ENCODE measurements around the gene FCAMR.

Gene FCAMR

DNA sequence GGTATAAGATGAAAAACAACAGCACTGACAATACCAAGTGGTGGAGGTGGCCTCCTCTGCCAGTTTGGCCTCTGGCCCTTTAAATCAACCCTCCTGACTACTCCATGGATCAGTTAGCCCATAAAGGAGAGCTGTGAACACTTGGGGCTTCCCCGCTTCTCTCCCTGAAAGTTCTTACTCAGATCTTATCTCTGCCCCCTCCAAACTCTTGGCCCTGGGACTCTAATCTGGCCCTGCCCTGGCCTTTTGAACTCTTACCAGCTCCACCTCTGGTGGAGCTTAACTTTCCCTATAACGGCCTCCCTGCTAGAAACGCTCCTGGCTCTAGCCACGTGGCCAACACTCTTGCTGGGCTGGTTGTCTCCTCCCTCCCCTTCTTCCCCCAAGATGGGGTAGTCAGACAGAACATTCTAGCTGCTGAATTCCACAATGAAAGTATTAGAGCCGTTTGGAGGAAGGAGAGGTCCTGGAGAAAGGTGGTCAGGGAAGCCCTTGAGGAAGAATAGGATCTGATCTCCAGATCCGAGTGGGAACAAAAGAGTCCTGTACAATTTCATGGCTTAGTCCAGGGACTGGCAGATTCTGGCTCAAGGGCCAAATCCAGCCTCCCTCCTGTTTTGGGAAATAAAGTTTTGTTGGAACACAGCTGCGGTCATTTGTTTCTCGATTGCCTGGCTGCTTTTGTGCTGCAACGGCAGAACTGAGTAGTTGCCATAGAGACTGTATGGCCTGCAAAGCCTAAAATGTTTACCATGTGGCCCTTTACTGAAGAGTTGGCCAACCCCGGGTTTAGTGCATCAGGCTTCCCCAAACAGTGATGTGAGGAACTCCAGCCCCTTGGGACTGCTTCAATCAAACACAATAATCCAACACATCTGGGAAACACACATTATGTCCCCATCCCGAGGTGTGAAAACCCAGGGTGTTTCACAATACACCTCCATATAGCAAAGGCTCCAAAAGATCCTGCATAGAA, 14.5 kb downstream of the FCAMR start:
- no peak for DNase-seq

DNA sequence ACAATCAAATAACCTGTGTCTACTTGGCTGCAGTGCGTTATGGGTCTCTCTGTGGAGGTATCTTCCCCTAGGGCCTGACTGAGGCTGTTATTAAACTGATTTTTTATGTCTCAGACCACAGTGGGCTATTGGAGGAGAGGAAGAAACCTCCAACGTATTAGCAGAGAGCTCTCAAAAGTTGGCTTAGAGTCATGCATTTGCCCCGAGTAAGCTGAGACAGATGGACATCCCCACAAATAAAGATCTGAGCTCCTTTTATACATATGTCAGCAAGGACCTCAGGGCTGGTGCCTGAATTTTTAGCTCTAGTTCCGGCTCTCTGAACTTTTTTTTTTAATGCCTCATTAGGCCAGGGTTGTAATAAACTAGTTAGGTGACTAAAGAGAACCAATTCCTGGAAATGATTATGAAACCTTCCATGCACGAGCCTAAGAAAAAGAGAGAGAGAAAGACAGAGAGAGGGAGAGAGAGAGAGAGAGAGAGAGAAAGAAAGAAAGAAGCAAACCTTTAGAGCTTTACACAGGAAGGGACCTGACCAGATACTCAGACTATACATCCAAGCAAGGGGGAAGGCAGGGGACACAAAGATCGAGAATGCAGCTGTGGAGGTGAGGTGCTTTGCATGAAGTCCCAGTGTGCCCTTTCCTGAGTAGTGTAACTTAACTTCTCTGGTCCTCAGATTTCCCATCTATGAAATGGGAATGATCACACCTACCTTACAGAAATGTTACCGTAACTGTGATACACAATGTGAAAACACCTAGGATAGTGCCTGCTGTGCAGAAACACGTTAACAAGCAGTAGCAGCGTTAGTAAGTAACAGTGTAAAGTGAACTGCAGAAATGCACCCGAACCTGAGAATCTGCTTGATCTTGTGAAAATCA, 15.6 kb downstream of the FCAMR start:
- DNase-seq: no peak

DNA sequence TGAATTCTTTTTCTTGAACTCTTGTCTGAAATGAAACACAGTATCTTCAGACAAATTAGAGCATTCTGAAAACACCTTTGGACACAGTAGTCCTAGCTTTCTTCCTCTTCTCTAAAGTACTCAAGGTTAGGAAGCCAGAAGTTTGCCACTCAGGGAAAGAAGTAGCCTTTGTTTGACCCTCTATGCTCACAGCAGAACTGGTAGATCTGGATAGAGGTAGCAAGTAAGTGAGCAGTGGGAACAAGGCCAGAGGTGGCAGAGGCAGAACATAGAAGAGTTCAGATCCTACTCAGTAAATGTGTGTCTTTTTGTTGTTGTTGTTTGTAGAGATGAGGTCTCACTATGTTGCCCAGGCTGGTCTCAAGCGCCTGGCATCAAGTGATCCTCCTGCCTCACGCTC, 16.6 kb downstream of the FCAMR start:
- DNase-seq: no peak

DNA sequence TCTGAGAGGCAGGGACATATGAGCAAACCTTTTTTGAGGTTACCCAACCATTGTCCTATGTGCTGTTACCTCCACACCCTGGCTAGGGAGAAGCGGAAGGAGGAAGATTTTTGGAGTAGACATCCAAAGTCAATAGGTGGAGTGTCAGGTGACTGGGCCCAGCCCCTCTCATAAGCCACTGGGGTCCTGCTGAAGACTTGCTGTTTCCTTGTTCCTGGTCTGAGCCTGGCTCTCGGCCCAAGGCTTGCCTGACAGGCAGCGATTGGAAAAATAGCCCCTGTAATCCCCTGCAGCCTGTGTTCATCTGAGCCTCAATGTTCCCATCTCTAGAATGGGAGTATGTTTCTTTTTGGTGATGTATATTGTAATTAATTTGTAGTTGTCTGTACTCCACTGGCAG, 17.1 kb downstream of the FCAMR start:
- no peak for DNase-seq

DNA sequence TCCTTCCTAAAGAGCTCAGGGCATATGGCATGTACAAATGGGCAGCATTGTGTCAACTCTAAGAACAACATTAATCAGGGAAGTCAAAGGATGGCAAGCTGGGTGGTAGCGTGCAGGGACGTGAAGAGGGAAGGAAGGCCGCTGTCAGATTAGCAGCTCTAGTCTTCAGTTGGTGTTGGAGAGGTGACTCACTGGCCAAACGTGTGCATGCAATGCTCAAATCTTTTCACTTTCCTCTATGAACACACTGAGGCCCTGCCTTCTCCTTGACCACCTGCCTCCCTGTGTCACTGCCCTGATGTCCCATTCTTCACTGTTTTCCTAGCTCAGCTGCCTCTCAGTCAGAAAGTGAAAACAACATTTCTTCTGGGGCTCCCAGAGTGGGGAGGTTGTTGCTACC, 18.1 kb downstream of the FCAMR start:
- DNase-seq: no peak

DNA sequence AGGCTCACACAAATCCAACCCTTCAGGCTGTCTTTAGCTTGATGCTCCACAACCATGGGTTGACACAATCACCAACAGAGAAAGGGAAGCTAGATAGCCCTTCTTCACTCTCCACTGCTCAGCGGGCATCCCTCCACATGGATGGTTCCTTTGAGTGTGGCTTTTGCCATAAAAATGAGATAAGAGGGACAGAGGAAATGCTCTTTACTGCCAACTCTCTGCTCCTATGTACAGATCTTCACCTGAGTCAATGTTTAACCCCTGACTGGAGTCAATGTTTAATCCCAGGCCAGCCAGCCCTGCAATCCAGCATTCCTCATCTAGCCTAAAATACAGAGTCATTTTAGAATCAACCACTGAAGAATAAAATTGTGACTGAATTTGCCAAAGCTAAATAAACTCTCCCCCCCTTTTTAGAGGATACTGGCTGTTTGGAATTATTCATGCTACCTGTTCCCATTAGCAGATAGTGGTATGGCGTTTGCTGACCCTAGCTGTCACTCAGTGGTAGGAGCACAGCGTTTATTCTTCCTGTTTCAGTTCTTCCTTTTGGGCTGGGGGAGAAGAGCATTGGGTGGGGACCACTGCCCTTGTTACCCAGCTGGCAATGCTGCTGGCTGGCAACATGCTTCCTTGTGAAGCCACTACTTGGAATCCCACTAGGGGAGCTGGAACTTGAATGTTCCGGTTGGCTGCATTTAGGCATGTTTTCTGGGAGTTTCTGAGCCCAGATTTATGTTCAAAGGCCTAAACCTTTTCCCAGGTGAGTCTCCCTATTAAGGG, 18.8 kb downstream of the FCAMR start:
- DNase-seq: no peak

DNA sequence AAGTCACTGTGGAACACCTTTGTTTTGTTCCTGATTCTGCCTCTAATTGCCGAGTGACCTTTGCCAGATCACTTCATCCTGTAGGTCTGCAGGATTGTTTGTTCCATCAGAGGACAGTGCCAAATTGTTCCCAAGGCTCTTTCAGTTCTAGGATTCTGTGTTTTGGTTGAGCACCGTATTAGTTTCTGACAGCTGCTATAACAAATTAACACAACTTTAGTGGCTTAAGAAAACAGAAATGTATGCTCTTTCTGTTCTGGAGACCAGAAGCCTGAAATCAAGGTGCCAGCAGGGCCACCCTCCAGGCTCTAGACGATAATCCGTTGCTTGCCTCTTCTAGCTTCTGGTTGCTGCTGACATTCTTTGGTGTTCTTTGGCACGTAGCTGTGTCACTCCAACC, 20.6 kb downstream of the FCAMR start:
- DNase-seq: no peak

DNA sequence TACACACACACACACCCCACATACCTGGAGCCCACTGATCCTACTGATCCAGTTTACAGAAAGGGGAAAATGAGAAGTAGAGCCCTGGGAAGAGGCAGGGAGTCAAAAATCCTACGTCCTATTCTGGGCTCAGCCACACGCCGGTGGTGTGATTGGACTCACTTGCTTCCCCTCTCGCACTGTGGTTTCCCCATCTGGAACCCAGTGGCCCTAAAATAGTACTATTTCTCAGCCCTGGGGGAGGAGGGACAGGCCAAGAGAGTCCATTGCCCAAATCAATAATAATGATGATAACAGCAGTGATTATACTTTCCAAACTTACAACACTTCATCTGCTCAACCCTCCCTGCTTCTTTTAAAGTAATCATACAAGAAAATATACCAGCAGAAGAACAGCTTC, 21.1 kb downstream of the FCAMR start:
- DNase-seq: no peak

DNA sequence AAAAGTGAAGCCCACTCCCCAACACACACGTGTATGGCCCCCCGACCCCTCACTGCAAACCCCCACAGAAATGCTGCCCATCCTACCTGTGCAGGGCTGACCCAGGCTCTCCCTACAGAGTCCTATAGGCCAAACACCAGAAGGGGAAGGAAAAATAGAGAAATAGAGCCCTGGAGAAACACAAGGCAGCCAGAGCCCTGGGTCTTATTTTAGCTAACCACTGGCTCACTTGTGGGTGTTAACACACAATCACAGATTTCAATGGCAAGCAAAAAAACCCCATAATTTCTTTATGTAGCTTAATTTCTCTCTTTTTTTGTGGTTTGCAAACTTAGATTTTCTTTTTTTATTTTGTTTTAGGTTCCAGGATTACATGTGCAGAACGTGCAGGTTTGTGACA, 23.0 kb downstream of the FCAMR start:
- DNase-seq: no peak

DNA sequence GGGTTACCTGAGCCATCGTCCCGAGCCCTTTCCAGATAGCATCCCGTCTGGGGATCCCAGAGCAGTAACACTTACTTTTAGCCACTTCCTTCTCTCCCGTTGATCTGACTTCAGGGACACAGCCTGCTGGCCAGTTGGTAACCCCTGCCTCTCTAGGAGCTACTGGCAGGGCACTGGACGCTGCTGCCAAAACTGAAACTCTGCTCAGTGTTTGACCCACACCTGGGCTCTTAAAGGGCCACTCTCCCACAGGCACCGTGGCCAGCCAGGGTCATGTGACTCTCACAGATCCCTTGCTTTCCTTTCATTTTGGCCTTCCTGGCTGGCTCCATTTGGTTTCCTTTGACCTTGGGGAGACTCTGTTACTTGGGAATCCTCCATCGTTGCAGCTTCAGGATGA, 24.0 kb downstream of the FCAMR start, which contains the start of gene PIGR:
TSS of gene PIGR (minus strand) at position 206 of the 400 bp plus-strand sequence. CDS start 5,935 bp downstream, outside the sequence.
- no peak for DNase-seq

DNA sequence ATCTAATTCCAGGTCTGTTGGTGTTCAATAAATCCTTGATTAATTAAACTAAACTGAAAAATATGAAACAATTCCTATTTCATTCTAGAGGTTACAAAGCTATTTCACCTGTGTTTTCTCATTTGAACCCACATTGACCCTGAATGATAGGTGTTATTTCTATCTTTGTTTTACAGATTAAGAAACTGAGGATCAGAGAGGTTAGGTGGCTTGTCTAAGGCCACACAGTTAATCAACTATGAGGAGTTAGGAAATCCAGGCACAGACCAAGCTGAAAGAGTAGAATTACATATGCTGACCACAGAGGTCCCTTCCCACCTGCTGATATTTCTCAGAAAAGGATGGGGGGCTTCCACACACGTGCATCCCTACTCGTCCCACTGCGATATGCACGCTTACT, 24.5 kb downstream of the FCAMR start:
- DNase-seq: no peak

DNA sequence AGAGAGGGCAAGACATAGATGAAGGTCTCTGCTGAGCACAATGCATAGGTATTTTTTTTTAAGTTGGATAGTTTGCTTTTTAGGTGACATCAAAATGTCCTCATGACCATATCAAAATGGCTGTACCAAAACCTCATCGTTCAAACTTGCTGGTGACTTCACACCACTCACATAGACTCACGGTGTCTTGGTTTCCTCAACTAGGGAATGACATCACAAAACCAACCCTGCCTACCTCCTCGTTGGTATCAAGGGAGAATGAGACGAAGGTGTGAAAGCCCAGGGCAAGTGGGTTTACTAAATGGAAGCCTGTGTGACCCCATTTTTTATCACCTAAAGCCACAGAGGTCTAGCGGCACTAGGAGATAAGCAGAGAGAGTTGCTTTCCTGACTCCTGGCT, 25.6 kb downstream of the FCAMR start:
- no peak for DNase-seq

DNA sequence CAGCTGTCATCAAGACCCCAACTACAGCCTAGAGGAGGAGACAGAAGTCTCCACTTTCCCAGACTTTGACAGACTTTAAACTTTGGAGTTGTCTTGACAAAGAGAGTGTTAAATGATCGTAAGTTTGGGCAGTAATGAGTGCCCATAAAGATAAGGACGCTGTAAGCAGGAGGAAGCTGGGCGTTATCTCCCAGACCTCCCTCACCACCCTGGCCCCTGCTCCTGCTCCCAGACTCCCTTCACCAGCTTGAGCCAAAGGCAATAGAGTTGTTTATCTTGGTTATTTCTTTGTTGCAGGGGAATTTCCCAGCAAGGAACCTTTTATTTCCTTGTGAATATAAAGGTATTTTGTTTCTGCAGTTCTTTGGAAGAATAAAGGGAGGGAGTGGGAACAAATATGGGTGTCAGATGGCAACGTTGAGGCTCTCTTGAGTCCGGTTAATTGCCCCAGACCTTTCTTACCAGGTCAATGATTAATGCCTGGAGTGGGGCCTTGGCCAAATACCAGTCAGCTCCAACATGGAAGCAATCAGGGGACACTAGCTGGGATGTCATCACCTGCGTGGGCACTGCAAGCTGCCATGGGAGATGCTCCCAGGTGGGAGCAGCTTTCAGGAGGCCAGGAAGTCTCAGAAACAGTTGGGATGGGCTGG, 28.4 kb downstream of the FCAMR start:
- no peak for DNase-seq

DNA sequence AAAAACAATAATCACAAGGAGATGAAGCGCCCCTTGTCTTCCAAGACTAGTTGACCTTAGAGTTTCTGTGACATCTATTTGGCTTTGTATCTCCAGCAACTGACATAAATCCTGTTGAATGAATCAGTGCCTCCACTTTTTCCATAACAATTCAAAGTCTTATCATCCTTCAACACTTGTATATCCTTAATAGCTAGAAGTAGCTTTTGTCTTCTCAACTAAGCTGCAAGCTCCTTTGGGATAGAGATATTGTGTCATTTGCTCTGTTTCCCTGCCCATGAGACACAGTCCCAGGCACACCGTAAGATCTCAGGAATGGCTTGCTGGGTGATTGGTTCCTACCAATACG, 29.7 kb downstream of the FCAMR start:
- no peak for DNase-seq

DNA sequence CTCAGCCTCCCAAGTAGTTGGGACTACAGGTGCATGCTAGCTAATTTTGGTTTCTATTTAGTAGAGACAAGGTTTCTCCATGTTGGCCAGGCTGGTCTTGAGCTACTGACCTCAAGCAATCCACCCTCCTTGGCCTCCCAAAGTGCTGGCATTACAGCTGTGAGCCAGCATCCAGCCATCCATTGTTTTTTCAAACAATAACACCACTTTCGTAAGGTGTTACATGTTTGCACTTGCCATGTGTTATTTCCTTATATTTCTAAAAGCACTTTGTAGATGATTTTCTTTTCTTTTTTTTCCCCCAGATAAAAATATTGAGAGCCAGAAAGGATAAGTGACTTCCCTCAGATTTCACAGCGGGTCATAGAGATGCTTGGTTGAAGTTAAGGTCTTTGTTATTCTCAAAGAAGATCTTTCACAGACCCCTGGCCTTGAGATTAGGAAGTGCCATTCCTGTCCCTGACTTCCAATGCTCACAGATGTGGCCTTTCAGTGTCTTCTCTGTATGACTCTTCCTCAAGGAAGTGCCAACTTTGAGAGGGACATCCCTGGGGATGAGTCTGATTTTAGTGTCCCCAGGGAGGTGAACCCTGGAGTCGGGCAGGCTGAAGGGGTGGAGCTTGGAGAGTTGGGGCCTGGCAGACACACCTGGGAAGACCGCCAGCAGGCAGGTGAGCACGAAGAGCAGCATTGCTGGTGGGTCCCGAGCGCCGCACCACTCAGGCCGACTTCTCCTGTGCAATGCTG, 30.2 kb downstream of the FCAMR start:
- no peak for DNase-seq

DNA sequence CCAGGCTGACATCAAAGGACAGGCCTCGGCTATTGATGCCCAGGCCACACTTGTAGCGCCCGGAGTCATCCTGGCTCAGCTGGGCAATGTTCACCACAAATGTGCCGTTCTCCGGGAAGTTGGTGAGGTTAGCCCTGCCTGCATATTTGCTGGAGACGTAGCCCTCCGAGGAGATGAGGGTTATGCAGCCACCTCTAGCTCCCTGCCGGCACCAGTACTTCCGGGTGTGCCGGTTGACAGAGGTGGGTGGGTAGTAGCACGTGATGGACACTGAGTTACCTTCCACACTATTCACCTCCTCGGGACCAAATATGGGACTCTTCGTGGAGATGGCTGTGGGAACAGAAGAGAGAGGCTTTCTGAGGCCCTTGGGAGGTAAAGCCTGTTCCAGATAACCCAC, 31.1 kb downstream of the FCAMR start:
- DNase-seq: no peak

DNA sequence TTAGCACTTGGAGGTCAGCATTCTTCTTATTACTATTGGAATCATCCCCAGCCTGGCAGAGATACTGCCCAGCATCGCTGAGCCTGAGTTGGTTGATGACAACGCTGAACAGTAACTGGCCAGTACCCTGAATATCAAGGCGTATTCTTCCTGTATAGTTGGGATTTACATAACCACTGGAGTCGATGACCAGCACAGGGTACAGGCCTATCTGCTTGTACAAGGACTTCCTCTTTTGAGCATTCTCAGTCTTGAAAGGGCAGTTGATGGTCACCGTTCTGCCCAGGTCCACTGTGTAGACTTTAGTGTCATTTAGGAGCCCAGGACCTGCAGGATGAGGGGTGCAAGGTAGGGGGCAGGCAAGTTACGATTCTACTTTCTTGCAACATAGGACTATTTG, 32.8 kb downstream of the FCAMR start:
- DNase-seq: no peak

DNA sequence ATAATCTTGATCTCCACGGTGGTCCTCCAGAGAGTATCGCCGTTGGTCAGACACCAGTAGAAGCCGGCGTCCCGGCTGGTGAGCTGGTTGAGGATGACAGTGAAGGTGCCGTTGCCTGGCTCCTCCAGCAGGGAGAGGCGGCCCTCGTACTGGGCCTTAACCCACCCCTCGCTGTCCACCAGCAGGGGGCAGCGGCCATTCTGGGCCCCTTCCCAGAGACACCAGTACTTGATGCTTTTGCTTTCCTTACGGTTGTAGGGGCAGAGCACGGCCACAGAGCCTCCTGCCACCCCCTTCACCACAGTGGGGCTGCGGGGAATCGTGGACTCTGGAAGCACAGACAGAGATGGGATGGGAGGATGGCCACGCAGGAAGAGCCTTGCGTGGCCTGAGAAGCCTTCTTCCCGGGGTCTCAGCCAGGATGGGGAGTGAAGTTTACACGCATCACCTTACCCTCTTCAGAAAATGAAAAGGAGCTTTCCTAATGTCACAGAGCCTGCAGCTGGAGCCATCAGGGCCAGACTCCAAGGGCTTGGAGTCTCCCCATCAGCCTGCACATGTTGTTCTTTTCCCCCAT, 34.7 kb downstream of the FCAMR start:
- no peak for DNase-seq

DNA sequence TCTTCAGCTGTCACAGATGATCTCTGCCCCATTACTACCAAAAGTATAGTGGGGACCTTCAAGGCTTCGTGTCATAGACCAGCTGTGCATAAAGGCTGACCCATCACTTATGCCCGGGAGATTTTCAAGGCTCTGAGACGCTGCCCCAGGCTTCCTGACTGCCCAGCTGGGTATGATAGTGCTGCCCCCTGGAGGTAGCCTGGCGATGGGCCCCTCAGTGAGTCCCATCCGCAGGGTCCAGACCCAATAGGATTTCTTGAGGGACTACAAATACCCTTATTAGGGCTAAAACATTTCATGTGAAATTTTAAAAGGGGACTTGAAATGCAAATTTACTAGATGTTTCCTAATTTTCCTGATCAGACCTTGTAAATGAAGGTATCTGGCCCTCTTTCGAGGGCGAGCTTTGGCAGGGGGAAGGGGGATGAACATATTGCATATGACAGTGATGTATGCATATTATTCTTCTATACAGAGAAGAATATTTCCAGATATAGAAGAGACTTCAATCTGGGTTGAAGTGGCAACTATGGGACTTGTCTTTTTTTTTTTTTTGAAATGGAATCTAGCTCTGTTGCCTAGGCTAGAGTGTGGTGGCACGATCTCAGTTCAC, 36.8 kb downstream of the FCAMR start:
- DNase-seq: no peak

DNA sequence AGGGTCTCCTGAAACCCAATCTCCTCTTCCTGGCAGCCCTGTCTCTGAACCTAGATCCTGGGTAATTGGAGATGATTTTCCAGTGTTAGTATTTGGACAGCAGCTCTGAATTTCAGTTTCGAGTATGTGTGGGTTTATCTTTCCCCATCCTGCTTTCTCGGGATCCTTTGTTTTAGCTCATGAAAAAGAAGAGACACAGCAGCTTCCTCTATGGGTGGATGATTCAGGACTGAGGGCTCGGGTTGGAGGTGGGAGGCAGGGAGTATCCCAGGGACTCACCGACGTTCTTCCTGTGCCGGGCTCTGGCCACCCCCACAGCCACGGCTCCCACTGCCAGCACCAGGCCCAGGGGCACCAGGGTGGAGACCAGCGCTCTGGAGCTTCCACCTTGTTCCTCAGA, 38.1 kb downstream of the FCAMR start:
- DNase-seq: no peak

DNA sequence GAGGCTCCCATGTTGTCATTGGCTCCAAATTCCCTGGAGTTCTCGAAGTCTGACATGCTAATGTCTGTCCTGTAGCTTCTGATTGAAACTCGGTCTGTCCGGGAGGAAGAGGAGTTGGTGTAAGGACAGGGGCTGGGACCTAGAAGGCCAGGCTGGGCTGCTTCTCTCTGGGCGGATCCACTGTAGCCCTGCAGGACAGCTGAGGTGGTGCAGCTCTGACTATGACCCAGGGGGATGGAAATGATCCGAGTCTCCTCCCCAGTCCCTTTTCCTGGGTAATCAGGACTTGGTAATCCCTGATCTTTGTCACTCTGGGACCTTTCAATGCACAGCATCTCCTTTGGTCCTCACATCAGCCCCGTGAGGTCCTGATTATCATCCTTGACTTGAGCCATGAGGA, 38.6 kb downstream of the FCAMR start:
- no peak for DNase-seq

Data from NCI-H510A treated with DMSO at 0.1 percent for 48 hours (cell line).